Right cardiac atrium (tissue), 5 donors: ENCODE data around the gene GRM4. TPM values are rescaled to one million over a fixed set of nuclear protein-coding genes. Genes with fewer than 3 reads are reported as not detected.

Experiments used
- ATAC-seq, 2 donors: fragments of 200-7000 bp; cut with Tn5 transposase; one replicate each; pipeline versions ENCODE4 v1.8.0 to v1.9.1; 2020; ENCODE audit warnings: moderate library complexity in 2 of 2, mild to moderate bottlenecking in 1 of 2
- DNase-seq, 3 donors: peaks; one replicate each; pipeline ENCODE4 v3.0.0-alpha.2; 2020
- H3K27ac ChIP-seq: one replicate; pipeline ENCODE4 v1.5.1; 2013; ENCODE audit warnings: mild to moderate bottlenecking, low read length, control low read depth, moderate library complexity
- H3K27me3 ChIP-seq: one replicate; pipeline ENCODE4 v1.6.1; 2013; ENCODE audit not compliant: control insufficient read depth, insufficient read depth
- H3K4me1 ChIP-seq: one replicate; pipeline ENCODE4 v1.6.1; 2013; ENCODE audit warnings: low read length; ENCODE audit not compliant: control insufficient read depth, insufficient read depth
- H3K4me3 ChIP-seq: one replicate; pipeline ENCODE4 v1.5.1; 2013; ENCODE audit warnings: low read length, control low read depth
- H3K9me3 ChIP-seq: one replicate; pipeline ENCODE4 v1.6.1; 2013; ENCODE audit warnings: low read length; ENCODE audit not compliant: control insufficient read depth
- WGBS: extraction: QIAGEN DNeasy Blood & Tissue Kit; methylation state at CpG from one replicate; pipeline ENCODE4 v1.1.7; 2013; 5-methylcytosine and 5-hydroxymethylcytosine counted together
- intact Hi-C, 4 donors: fragments of 100-400 bp; cut with DNase I; formaldehyde crosslinking; loops; one replicate each; pipeline versions ENCODE4 v1.11.0 to v1.14.0; 2022 to 2023
- polyA plus RNA-seq: library from polyadenylated mRNA; stranded (reverse); fragments of 200-250 nt; gene quantifications from one replicate; pipeline ENCODE4 v1.2.3, GENCODE V29; 2013
- total RNA-seq, 4 donors: library from RNA; stranded (reverse); fragmentation: NEBNext Ultra II Directional; extraction: Animal tissue kit (Norgen Biotek cat#: 25700); gene quantifications; one replicate each; pipeline ENCODE4 v1.2.1, GENCODE V29; 2021
- donor health status: healthy with polysubstance abuse.
- donor health status: DM: no; HTN: yes; CAD: no.
- donor health status: DM: no; HTN: no; CAD: no.
- donor health status: DM: no; HTN: yes; CAD: no; lungs with severe emphysema.
- donor health status: DM: yes; HTN: yes; CAD: no.

GRM4 gene
- total and polyA plus RNA-seq, 5 donors = not detected

- ATAC-seq = no peak
- Histone ChIP-seq H3K27ac (no peak overlapping the region), H3K4me3 (no peak overlapping the region), H3K4me1 (no peaks in the 10 kb centered on the region), H3K9me3 (peaks cover 2% of the 10 kb centered on the region), H3K27me3 (no peaks in the 10 kb centered on the region)
- DNase-seq = no peak
- intact Hi-C loops = loop anchor here in 1 of 4 donors (10.0 kb wide), 1 partner anchor 573 kb away; the partner anchor contains the start of gene BAK1
- 74% methylated on average over 10 of the region's 10 CpGs for WGBS
These were observed 11.4 kb upstream of the GRM4 start for GRCh38 chr6:34157236-34157830.

- DNase-seq (no peak), ATAC-seq (no peak)
- intact Hi-C loops = loop anchor here in 2 of 4 donors (2.0 to 10.0 kb wide), 3 partner anchors 101 to 571 kb away; partner anchors contain the start of gene BAK1 (in 1 of the 2)
- Histone ChIP-seq H3K4me1 (no peaks in the 10 kb centered on the region), H3K27ac (no peak overlapping the region), H3K27me3 (no peaks in the 10 kb centered on the region), H3K9me3 (peaks cover 2% of the 10 kb centered on the region), H3K4me3 (no peak overlapping the region)
- WGBS = 74% methylated on average over 24 of the region's 24 CpGs
These were observed 9.8 kb upstream of the GRM4 start for GRCh38 chr6:34155471-34156300.

DNA sequence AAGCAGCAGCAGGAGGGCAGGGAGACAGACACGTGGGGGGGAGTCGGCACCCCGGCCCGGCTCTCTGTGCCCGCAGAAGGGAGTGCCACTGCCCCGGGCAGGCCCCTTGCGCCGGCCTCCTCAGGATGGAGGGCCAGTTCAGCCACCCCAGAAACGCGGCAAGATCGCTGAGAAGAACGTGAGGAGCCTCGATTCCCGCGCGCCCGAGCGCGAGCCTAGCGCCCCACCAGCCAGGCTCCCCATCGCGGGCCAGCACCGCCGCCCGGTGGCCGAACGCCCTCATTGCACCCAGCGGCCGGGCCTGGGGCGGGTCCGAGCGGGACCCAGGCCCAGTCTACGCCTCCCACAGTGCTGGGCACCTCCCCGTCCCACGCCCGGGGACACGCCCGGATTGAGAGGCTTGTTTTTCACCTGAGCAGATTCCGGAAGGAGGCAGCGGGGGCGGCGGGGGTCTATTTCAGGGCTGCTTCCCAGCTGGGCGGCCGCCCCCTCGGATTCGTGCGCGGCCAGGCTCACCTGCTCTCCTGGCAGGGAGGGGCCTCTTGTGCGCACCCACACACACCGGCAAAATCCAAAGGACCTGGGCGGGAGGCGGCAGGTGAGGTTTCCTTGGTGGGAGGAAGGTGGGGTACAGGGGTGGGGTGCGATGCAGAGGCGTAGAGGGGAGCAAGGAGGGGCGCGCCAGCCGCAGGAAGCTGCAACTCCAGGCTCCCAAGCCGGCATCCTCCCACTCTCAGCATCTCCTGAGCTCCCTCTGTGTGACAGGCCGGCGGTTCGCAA lies 9.0 kb upstream of the GRM4 start:
- intact Hi-C loops = loop anchor here (2.0 to 10.0 kb wide), 5 partner anchors 98 to 570 kb away; partner anchors contain the start of gene BAK1 (in 1 of the 4)
- no peaks in the 10 kb centered on the region for H3K4me1 ChIP-seq
- H3K27ac ChIP-seq = no peak overlapping the region
- 6% methylated on average over 61 of the region's 61 CpGs for WGBS
- ATAC-seq = peak; percentile 73 to 80
- H3K27me3 ChIP-seq = no peaks in the 10 kb centered on the region
- peak; percentile 41 to 83 (median 81) for DNase-seq
- peaks cover 2% of the 10 kb centered on the region for H3K9me3 ChIP-seq
- peak overlapping the region; percentile 11 for H3K4me3 ChIP-seq

DNA sequence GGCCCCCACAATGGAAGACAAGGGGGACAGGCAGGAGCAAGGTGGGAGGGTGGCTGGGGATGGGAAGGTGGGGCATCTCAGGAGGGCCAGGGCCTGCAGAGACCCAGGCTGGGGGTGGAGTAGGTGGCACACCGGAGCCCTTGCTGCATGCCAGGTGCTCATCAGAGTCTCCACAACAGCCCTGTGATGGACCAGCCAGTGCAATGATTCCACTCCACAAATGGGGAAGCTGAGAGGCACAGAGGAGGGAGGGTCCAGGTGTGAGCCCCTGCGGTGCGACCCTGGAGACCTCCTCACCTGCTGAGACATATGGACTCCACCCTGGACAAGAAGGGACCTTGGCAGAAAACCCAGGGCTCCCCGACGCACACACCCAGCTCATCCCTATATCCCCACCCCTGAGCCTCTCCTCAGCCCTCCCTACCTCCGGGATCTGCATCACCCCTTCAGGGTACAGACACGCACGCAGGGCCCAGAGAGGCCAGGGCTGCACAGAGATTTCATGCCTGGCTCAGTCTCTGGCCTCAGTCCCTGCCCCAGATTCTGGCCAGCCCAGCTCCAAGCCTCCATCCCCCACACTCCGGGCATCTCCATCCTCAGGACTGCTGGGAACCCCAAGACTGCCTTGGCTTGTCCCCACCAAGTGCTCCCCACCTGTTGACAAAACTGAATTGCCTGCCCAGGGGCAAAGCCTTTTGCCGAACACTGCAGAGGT lies 7.1 kb upstream of the GRM4 start:
- Histone ChIP-seq H3K27me3 (no peaks in the 10 kb centered on the region), H3K4me1 (no peaks in the 10 kb centered on the region), H3K9me3 (no peaks in the 10 kb centered on the region), H3K27ac (no peak overlapping the region), H3K4me3 (no peak overlapping the region)
- WGBS = 84% methylated on average over 10 of the region's 10 CpGs
- intact Hi-C loops = loop anchor here (5.0 to 10.0 kb wide), 3 partner anchors 96 to 568 kb away; partner anchors contain the start of gene BAK1 (in 1 of the 4)
- DNase-seq (no peak), ATAC-seq (no peak)

DNA sequence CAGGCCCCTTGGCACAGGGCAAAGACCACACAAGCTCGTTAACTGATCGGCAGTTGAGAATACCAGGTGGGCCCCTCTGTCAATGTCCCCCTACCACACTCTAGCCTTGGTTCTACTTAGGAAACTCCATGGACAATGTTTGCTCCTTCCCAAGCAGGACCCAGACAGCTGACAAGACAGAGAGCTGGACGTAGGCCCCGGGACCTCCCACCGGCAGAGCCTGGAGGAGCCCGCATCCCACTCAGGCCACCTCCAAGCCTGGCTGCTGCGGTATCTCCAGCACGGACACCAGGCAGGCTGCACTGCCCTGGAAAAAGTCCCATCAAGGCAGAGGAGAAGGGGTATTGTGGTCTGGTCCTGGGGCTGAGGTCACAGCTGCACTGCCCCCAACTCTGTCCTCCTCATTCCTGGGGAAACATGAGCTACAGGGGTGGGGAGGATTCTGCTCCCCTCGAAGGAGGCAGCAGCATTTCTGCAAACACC lies 6.2 kb upstream of the GRM4 start:
- no peak overlapping the region for H3K4me3 ChIP-seq
- DNase-seq = no peak
- ATAC-seq = no peak
- no peak overlapping the region for H3K27ac ChIP-seq
- intact Hi-C loops = loop anchor here (5.0 to 10.0 kb wide), 3 partner anchors 95 to 567 kb away; partner anchors contain the start of gene BAK1 (in 1 of the 4)
- H3K9me3 ChIP-seq = no peaks in the 10 kb centered on the region
- no peaks in the 10 kb centered on the region for H3K4me1 ChIP-seq
- 51% methylated on average over 9 of the region's 9 CpGs for WGBS
- no peaks in the 10 kb centered on the region for H3K27me3 ChIP-seq

DNA sequence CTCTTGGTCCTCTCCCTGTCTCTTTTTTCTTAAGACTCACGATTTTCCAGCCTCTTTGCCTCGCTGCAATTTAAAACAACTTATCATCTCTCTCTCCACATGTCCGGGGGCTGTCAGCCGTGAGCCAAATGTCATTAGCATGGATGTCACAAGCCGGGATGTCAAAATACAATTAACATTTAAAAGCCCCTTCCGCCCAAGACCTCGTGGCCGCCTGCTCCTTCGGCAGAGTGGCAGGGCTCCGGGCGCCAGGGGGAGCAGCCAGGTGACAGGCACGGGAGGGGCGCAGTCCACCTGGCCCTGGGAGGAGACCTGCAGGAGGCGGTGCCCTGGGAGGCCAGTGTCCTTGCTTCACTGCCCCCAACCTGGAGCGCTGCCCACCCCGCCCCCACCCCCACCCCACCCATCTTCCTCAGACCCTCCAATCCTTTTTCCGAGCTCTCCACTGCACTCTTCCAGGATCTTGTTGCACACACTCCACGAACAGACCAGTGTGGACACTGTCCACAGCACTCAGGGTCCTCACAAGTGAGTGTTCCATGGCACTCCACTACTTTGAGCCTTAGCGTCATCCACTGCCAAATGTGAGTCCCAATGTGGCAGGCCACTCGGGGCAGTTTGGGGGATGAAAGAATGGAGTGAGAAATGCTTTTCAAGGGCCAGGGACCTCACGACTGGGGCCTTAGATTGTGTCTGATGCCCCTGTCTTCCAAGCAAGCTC lies 5.6 kb upstream of the GRM4 start:
- intact Hi-C loops = loop anchor here (5.0 to 10.0 kb wide), 3 partner anchors 94 to 567 kb away; partner anchors contain the start of gene BAK1 (in 1 of the 4)
- Histone ChIP-seq H3K4me1 (no peaks in the 10 kb centered on the region), H3K9me3 (no peaks in the 10 kb centered on the region), H3K27ac (no peak overlapping the region), H3K4me3 (no peak overlapping the region), H3K27me3 (no peaks in the 10 kb centered on the region)
- WGBS = 12% methylated on average over 21 of the region's 21 CpGs
- ATAC-seq (no peak), DNase-seq (no peak)

DNA sequence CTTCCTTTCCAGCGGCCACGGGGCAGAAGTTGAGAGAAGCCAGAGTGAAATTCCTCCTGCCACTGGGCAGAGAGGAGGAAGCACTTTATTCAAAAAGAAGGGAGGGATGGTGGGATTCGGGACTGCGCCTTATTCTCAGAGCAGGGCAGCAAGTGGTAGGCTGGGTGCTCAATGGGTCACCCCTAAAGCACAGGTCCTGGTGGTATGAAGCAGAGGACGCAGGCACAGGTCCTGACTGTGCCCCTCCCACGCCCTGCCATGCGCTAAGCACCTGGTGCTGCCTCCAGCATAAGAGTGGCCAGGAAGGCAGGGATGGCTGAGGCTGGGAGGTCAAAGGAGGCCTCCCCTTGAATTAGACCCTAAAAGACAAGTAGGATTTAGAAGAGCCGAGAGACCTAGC lies 4.9 kb upstream of the GRM4 start:
- Histone ChIP-seq H3K4me3 (no peak overlapping the region), H3K27ac (no peak overlapping the region), H3K27me3 (no peaks in the 10 kb centered on the region), H3K9me3 (no peaks in the 10 kb centered on the region), H3K4me1 (no peaks in the 10 kb centered on the region)
- DNase-seq (no peak), ATAC-seq (no peak)
- intact Hi-C loops = loop anchor here (5.0 to 10.0 kb wide), 3 partner anchors 93 to 566 kb away; partner anchors contain the start of gene BAK1 (in 1 of the 4)
- 50% methylated on average over 8 of the region's 8 CpGs for WGBS

DNA sequence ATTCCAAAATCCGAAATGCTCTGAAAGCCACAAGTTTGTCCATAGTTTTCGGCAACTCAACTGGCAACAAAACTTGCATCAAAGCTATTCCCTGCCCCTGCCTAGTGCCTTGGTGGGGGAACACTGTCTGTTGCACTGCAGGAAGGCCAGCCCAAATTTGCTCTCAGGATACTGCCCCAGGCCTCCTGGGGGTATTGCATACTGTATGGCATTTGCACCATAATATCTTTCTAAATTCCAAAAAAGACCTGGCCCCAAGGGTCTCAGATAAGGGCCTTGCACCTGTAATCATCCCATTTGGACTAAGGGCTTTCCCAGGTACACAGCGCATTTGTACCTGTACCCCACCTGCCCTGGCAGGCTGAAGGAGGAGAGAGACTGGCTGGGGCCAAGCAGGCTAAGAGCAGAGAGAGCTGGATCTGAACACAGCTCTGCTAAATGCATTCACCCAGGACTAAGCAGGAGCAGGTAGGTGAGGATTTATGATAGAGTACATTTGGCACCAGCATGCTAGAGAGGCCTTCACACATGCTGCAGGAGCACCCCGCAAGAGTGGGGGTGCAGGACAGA lies 4.0 kb upstream of the GRM4 start:
- WGBS = 76% methylated on average over 4 of the region's 4 CpGs
- no peak for ATAC-seq

DNA sequence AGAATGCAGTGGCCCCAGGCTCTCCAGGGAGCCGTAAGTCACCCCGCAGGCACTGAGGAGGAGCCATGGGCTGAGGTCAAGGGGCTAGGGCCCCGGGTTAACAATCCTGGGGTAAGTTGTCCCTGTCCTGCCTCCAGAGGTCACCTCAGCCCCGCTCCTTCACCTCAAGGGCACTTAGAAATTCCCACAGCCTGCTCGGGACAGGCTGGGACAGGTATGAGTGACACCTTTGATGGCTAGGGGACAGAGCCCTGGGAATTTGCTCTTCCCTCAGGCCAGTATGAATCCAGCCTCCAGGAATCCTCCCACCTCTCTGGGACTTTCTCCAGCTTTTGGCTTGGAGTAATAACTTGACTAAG lies 3.5 kb upstream of the GRM4 start:
- H3K27me3 ChIP-seq = no peaks in the 10 kb centered on the region
- no peak for ATAC-seq
- 31% methylated on average over 5 of the region's 5 CpGs for WGBS
- no peak overlapping the region for H3K4me3 ChIP-seq
- H3K4me1 ChIP-seq = no peaks in the 10 kb centered on the region
- no peak for DNase-seq
- H3K9me3 ChIP-seq = no peaks in the 10 kb centered on the region
- intact Hi-C loops = loop anchor here in 1 of 4 donors (10.0 kb wide), 1 partner anchor 375 kb away; no protein-coding TSS in a partner anchor
- no peak overlapping the region for H3K27ac ChIP-seq

More for the DNA sequence above, 4.0 kb upstream of the GRM4 start:
- Histone ChIP-seq H3K9me3 (no peaks in the 10 kb centered on the region), H3K27ac (no peak overlapping the region), H3K4me1 (no peaks in the 10 kb centered on the region), H3K4me3 (no peak overlapping the region), H3K27me3 (no peaks in the 10 kb centered on the region)
- no peak for DNase-seq
- intact Hi-C loops = loop anchor here (5.0 to 10.0 kb wide), 4 partner anchors 93 to 565 kb away; partner anchors contain the start of gene BAK1 (in 1 of the 4)
